DMS53 treated with DMSO at 0.1 percent for 48 hours (cell line): ENCODE measurements around the gene FAHD1.

Source experiments
- DNase-seq: peaks from one replicate; lab custom pipeline; 2025; ENCODE audit not compliant: unreplicated experiment; lab: John Stamatoyannopoulos, UW

The FAHD1 gene

GRCh38 chr16:1816396-1817275, 10.4 kb upstream of the FAHD1 start:
- DNase-seq, result no peak

GRCh38 chr16:1817276-1817589, 9.8 kb upstream of the FAHD1 start:
- no peak for DNase-seq

- DNase-seq, result no peak
These were observed 9.3 kb upstream of the FAHD1 start for GRCh38 chr16:1817716-1818115.

GRCh38 chr16:1818204-1818872, 8.7 kb upstream of the FAHD1 start:
- DNase-seq, result no peak

- DNase-seq, result no peak
These were observed 8.0 kb upstream of the FAHD1 start for GRCh38 chr16:1818873-1819525.

- DNase-seq, result no peak
These were observed 7.4 kb upstream of the FAHD1 start for GRCh38 chr16:1819611-1820010.

- no peak for DNase-seq
These were observed 6.7 kb upstream of the FAHD1 start for GRCh38 chr16:1820096-1820945.

- DNase-seq, result no peak
These were observed 6.1 kb upstream of the FAHD1 start for GRCh38 chr16:1820946-1821290.

- DNase-seq, result peak; percentile 22
These were observed 5.0 kb upstream of the FAHD1 start for GRCh38 chr16:1821861-1822611.

- no peak for DNase-seq
These were observed 4.2 kb upstream of the FAHD1 start for GRCh38 chr16:1822801-1823200.

- DNase-seq, result no peak
These were observed 3.2 kb upstream of the FAHD1 start for GRCh38 chr16:1823821-1824220.

- DNase-seq, result no peak
These were observed 1.6 kb upstream of the FAHD1 start for GRCh38 chr16:1825381-1825863.

GRCh38 chr16:1825864-1826690, 929 bp upstream of the FAHD1 start:
- DNase-seq, result no peak

GRCh38 chr16:1828645-1829410, 1.8 kb downstream of the FAHD1 start:
- DNase-seq, result no peak

GRCh38 chr16:1830213-1830612, 3.2 kb downstream of the FAHD1 start:
- DNase-seq, result no peak

GRCh38 chr16:1831186-1832075, 4.4 kb downstream of the FAHD1 start:
- no peak for DNase-seq

- peak; percentile 57 for DNase-seq
These were observed 5.9 kb downstream of the FAHD1 start for GRCh38 chr16:1832838-1833454.
